HCT116 (cell line): Measurements from ENCODE around the gene UBE2N. TPM values are rescaled to one million over a fixed set of nuclear protein-coding genes. Genes with fewer than 3 reads are reported as not detected.

ENCODE experiments used
- ATAC-seq: fragments of 200-7000 bp; cut with Tn5 transposase; 2 replicates; pipeline ENCODE4 v1.9.1; 2020; ENCODE audit warnings: mild to moderate bottlenecking, moderate library complexity
- BruUV-seq: library from RNA; stranded (reverse); fragments of 400-500 nt; replicated peaks from 2 replicates; lab custom pipeline; 2021; lab: Mats Ljungman, UMichigan
- CTCF ChIA-PET: fragments of 300-600 bp; sonication (Branson Sonifier 250); formaldehyde crosslinking; loops from one replicate; lab custom pipeline; 2021; ENCODE audit warnings: antibody characterized with exemption; lab: Charles Lee
- POLR2A ChIA-PET: fragments of 300-600, 350-600 bp; sonication (Branson Sonifier 250); formaldehyde crosslinking; loops from one replicate; lab custom pipeline; 2021; ENCODE audit warnings: antibody characterized with exemption; lab: Charles Lee
- RAD21 ChIA-PET, 2 experiments: fragments of 300-600 bp; sonication (Branson Sonifier 250); formaldehyde crosslinking; loops; one replicate each; lab custom pipeline; 2023; ENCODE audit warnings: low total read pairs in 2 of 2; ENCODE audit not compliant: uncharacterized antibody in 2 of 2, unreplicated experiment in 2 of 2, low non-redundant PET in 1 of 2; lab: Charles Lee
- DNase-seq: peaks from one replicate; pipeline ENCODE4 v3.0.0-alpha.2; 2010; ENCODE audit warnings: low read depth, low spot score
- H2AFZ ChIP-seq: fragments of 200-600 bp; shearing (Covaris generic), sonication (generic); 2 replicates; pipeline ENCODE4 v1.6.1; 2017; ENCODE audit warnings: low read depth, mixed run types, mixed read lengths, antibody characterized with exemption, low read length; ENCODE audit not compliant: poor library complexity, severe bottlenecking
- H3K27ac ChIP-seq: 2 replicates; pipeline ENCODE4 v1.5.1; 2012; ENCODE audit warnings: low read depth, low read length
- H3K27me3 ChIP-seq: fragments of 200-600 bp; sonication (generic); 2 replicates; pipeline ENCODE4 v1.6.1; 2016; ENCODE audit warnings: mixed run types, low read length, mixed read lengths; ENCODE audit not compliant: insufficient read depth
- H3K36me3 ChIP-seq, 2 experiments: fragments of 200-500 bp in 1 of 2; fragments of 200-600 bp in 1 of 2; sonication (Bioruptor generic) in 1 of 2; sonication (generic) in 1 of 2; 2 replicates each; pipeline versions ENCODE4 v1.5.1 to v1.6.1; 2014 to 2016; ENCODE audit warnings: low read length in 2 of 2, inconsistent platforms in 1 of 2, mixed read lengths in 1 of 2, mixed run types in 1 of 2; ENCODE audit not compliant: insufficient read depth in 2 of 2, control insufficient read depth in 1 of 2
- H3K4me1 ChIP-seq, 2 experiments: fragments of 200-600 bp in 1 of 2; sonication (generic) in 1 of 2; 2 replicates each; pipeline versions ENCODE4 v1.5.1 to v1.6.1; 2012 to 2017; ENCODE audit warnings: low read length in 2 of 2, inconsistent platforms in 1 of 2, mild to moderate bottlenecking in 1 of 2, mixed read lengths in 1 of 2, mixed run types in 1 of 2, moderate library complexity in 1 of 2; ENCODE audit not compliant: insufficient read depth in 2 of 2, control insufficient read depth in 1 of 2
- H3K4me2 ChIP-seq: fragments of 200-600 bp; sonication (generic); 2 replicates; pipeline ENCODE4 v1.6.1; 2017; ENCODE audit warnings: mixed run types, low read length, mixed read lengths
- H3K4me3 ChIP-seq, 2 experiments: fragments of 200-600 bp in 1 of 2; sonication (generic) in 1 of 2; replicated peaks in 1 of 2; 2 replicates each; pipeline ENCODE4 v1.5.1; 2011 to 2016; ENCODE audit warnings: low read length in 2 of 2, control low read depth in 1 of 2, low read depth in 1 of 2, mild to moderate bottlenecking in 1 of 2, mixed read lengths in 1 of 2, mixed run types in 1 of 2
- H3K79me2 ChIP-seq: fragments of 200-600 bp; sonication (generic); 2 replicates; pipeline ENCODE4 v1.6.1; 2017; ENCODE audit warnings: mild to moderate bottlenecking, mixed run types, low read length, moderate library complexity, mixed read lengths; ENCODE audit not compliant: insufficient read depth
- H3K9ac ChIP-seq: fragments of 200-600 bp; sonication (generic); 2 replicates; pipeline ENCODE4 v1.6.1; 2016; ENCODE audit warnings: low read length, mixed read lengths
- H3K9me2 ChIP-seq: fragments of 200-600 bp; sonication (generic), shearing (Covaris generic); 2 replicates; pipeline ENCODE4 v1.6.1; 2017; ENCODE audit warnings: mixed run types, mild to moderate bottlenecking, moderate library complexity; ENCODE audit not compliant: insufficient read depth
- H3K9me3 ChIP-seq, 2 experiments: fragments of 200-500 bp in 1 of 2; fragments of 200-600 bp in 1 of 2; sonication (Bioruptor generic) in 1 of 2; sonication (generic) in 1 of 2; 2 replicates each; pipeline ENCODE4 v1.6.1; 2014 to 2017; ENCODE audit warnings: low read length in 2 of 2, mixed read lengths in 2 of 2, inconsistent platforms in 1 of 2, low read depth in 1 of 2, mild to moderate bottlenecking in 1 of 2, mixed run types in 1 of 2, moderate library complexity in 1 of 2; ENCODE audit not compliant: control insufficient read depth in 1 of 2, insufficient read depth in 1 of 2
- H4K20me1 ChIP-seq: fragments of 200-600 bp; sonication (generic), shearing (Covaris generic); 2 replicates; pipeline ENCODE4 v1.6.1; 2017; ENCODE audit warnings: mixed run types, mild to moderate bottlenecking, moderate library complexity; ENCODE audit not compliant: insufficient read depth
- CBX3 ChIP-seq: IDR thresholded peaks from 2 replicates; pipeline ENCODE4 v1.6.1; 2012; ENCODE audit warnings: low read depth
- CEBPB ChIP-seq: IDR thresholded peaks from 2 replicates; pipeline ENCODE4 v1.6.1; 2012; ENCODE audit warnings: low read depth
- EGR1 ChIP-seq: IDR thresholded peaks from 2 replicates; pipeline ENCODE4 v1.6.1; 2012; ENCODE audit warnings: low read depth
- EZH2 ChIP-seq: fragments of 200-600 bp; sonication (generic); IDR thresholded peaks from 2 replicates; pipeline ENCODE4 v1.6.1; 2017; ENCODE audit warnings: antibody characterized with exemption, mixed run types
- FOSL1 ChIP-seq: IDR thresholded peaks from 2 replicates; pipeline ENCODE4 v1.6.1; 2012; ENCODE audit warnings: low read depth
- JUND ChIP-seq: IDR thresholded peaks from 2 replicates; pipeline ENCODE4 v1.6.1; 2012
- POLR2A ChIP-seq: IDR thresholded peaks from 2 replicates; pipeline ENCODE4 v1.7.0; 2011; ENCODE audit warnings: borderline replicate concordance; ENCODE audit not compliant: insufficient read depth, insufficient read length; ENCODE audit errors: extremely low read depth
- RAD21 ChIP-seq: IDR thresholded peaks from 2 replicates; pipeline ENCODE4 v1.6.1; 2012; ENCODE audit warnings: low read depth, mild to moderate bottlenecking
- SIN3A ChIP-seq: IDR thresholded peaks from 2 replicates; pipeline ENCODE4 v1.6.1; 2012; ENCODE audit warnings: low read depth
- SP1 ChIP-seq: IDR thresholded peaks from 2 replicates; pipeline ENCODE4 v1.6.1; 2012; ENCODE audit warnings: low read depth
- SRF ChIP-seq: IDR thresholded peaks from 2 replicates; pipeline ENCODE4 v1.6.1; 2012; ENCODE audit warnings: low read depth
- TCF7L2 ChIP-seq: IDR thresholded peaks from 2 replicates; pipeline ENCODE4 v1.7.0; 2011; ENCODE audit warnings: borderline replicate concordance, inconsistent platforms; ENCODE audit not compliant: insufficient read depth, insufficient read length; ENCODE audit errors: extremely low read depth
- YY1 ChIP-seq: IDR thresholded peaks from 2 replicates; pipeline ENCODE4 v1.6.1; 2011; ENCODE audit warnings: low read length, low read depth, moderate library complexity, mild to moderate bottlenecking; ENCODE audit not compliant: insufficient replicate concordance; ENCODE audit errors: extremely low read depth
- ZBTB33 ChIP-seq: IDR thresholded peaks from 2 replicates; pipeline ENCODE4 v1.6.1; 2011; ENCODE audit warnings: mild to moderate bottlenecking, low read length, moderate library complexity; ENCODE audit not compliant: insufficient replicate concordance; ENCODE audit errors: extremely low read depth
- ZNF274 ChIP-seq: fragments of 200-500 bp; sonication (Bioruptor generic); IDR thresholded peaks from 2 replicates; pipeline ENCODE4 v1.6.1; 2014; ENCODE audit warnings: mild to moderate bottlenecking, low read depth, low read length, inconsistent platforms
- intact Hi-C: fragments of 100-400 bp; cut with micrococcal nuclease; formaldehyde crosslinking; loops from 2 replicates; pipeline ENCODE4 v1.10.0; 2022
- total RNA-seq: library from RNA; stranded (reverse); gene quantifications from one replicate; pipeline ENCODE4 v1.2.1, GENCODE V29; 2021; ENCODE audit not compliant: unreplicated experiment
- TF ChIP-seq, protein P1 (sequence below), 3 experiments: fragments of 200-600 bp in 1 of 3; sonication (generic) in 1 of 3; IDR thresholded peaks in 2 of 3; conservative IDR thresholded peaks in 1 of 3; 2 replicates each; pipeline ENCODE4 v1.5.1; 2012 to 2017; ENCODE audit warnings: low read depth in 2 of 3, low read length in 2 of 3, antibody characterized with exemption in 1 of 3, borderline replicate concordance in 1 of 3, control low read depth in 1 of 3, mild to moderate bottlenecking in 1 of 3, mixed read lengths in 1 of 3, mixed run types in 1 of 3, moderate library complexity in 1 of 3; ENCODE audit not compliant: insufficient read depth in 1 of 3
- TF ChIP-seq, protein P2 (sequence below): IDR thresholded peaks from 2 replicates; pipeline ENCODE4 v1.6.1; 2012

The UBE2N gene
- total RNA-seq, 1 experiment from 2014 or later = 140 TPM

GRCh38 chr12:93460902-93461301 lies 19.2 kb upstream of the UBE2N start (continued):
- TF ChIP-seq, protein P1, sequence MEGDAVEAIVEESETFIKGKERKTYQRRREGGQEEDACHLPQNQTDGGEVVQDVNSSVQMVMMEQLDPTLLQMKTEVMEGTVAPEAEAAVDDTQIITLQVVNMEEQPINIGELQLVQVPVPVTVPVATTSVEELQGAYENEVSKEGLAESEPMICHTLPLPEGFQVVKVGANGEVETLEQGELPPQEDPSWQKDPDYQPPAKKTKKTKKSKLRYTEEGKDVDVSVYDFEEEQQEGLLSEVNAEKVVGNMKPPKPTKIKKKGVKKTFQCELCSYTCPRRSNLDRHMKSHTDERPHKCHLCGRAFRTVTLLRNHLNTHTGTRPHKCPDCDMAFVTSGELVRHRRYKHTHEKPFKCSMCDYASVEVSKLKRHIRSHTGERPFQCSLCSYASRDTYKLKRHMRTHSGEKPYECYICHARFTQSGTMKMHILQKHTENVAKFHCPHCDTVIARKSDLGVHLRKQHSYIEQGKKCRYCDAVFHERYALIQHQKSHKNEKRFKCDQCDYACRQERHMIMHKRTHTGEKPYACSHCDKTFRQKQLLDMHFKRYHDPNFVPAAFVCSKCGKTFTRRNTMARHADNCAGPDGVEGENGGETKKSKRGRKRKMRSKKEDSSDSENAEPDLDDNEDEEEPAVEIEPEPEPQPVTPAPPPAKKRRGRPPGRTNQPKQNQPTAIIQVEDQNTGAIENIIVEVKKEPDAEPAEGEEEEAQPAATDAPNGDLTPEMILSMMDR (IDR thresholded peaks at IDR 0.05 in 2 of 3, conservative IDR thresholded peaks at IDR 0.05 in 1 of 3; ENCODE audit: borderline replicate concordance in 1 of 3, insufficient read depth in 1 of 3, low read depth in 2 of 3, low read length in 2 of 3) = no peak

- ChIA-PET POLR2A (interaction anchor here (0.7 kb wide), 1 partner anchor 53 kb away, joined by 3 read pairs; no protein-coding TSS in a partner anchor), RAD21 (no interaction called here), CTCF (no interaction called here)
- Histone ChIP-seq H3K4me3 (no peak overlapping the region), H3K27ac (no peak overlapping the region), H3K4me1 (no peaks in the 10 kb centered on the region), H4K20me1 (no peaks in the 10 kb centered on the region), H3K9me3 (no peaks in the 10 kb centered on the region), H3K27me3 (no peaks in the 10 kb centered on the region), H2AFZ (no peak overlapping the region), H3K4me2 (no peak overlapping the region), H3K9me2 (no peaks in the 10 kb centered on the region), H3K9ac (no peak overlapping the region), H3K36me3 (no peaks in the 10 kb centered on the region), H3K79me2 (no peaks in the 10 kb centered on the region)
- intact Hi-C loops = no loop called here
- ATAC-seq = no peak
- no peak for DNase-seq
- TF ChIP-seq ZBTB33 (no peak), POLR2A (no peak), CBX3 (no peak), TCF7L2 (no peak), JUND (no peak), SRF (no peak), FOSL1 (no peak), EZH2 (no peak), YY1 (no peak), CEBPB (no peak), RAD21 (no peak), SIN3A (no peak), SP1 (no peak), ZNF274 (no peak), EGR1 (no peak)
- TF ChIP-seq, protein P1 (IDR thresholded peaks at IDR 0.05 in 2 of 3, conservative IDR thresholded peaks at IDR 0.05 in 1 of 3; ENCODE audit: borderline replicate concordance in 1 of 3, insufficient read depth in 1 of 3, low read depth in 2 of 3, low read length in 2 of 3) = no peak
- TF ChIP-seq, protein P2, sequence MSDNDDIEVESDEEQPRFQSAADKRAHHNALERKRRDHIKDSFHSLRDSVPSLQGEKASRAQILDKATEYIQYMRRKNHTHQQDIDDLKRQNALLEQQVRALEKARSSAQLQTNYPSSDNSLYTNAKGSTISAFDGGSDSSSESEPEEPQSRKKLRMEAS = no peak
- no TSS peak for BruUV-seq
These were observed 18.3 kb upstream of the UBE2N start for GRCh38 chr12:93460003-93460402.
